GM23338 (cell line): ENCODE data around the gene CACNA2D1. TPM values are rescaled to one million over a fixed set of nuclear protein-coding genes. Genes with fewer than 3 reads are reported as not detected.

Source experiments
- ATAC-seq: fragments of 200-7000 bp; cut with Tn5 transposase; 3 replicates; pipeline ENCODE4 v1.9.1; 2020
- DNase-seq: peaks from one replicate; pipeline ENCODE4 v3.0.0-alpha.2; 2015; ENCODE audit warnings: low spot score
- H2AFZ ChIP-seq: fragments of 200-600 bp; sonication (generic); 2 replicates; pipeline ENCODE4 v1.8.0; 2016; ENCODE audit warnings: antibody characterized with exemption, mild to moderate bottlenecking, moderate library complexity
- H3F3A ChIP-seq: fragments of 200-600 bp; sonication (generic); replicated peaks from 2 replicates; pipeline ENCODE4 v1.8.0; 2017; ENCODE audit warnings: antibody characterized with exemption, mixed run types, low read depth
- H3K27ac ChIP-seq: fragments of 200-600 bp; sonication (generic); 2 replicates; pipeline ENCODE4 v1.6.1; 2016; ENCODE audit warnings: low read depth
- H3K27me3 ChIP-seq: fragments of 200-600 bp; sonication (generic); 2 replicates; pipeline ENCODE4 v1.8.0; 2016; ENCODE audit warnings: mild to moderate bottlenecking, mixed run types, moderate library complexity; ENCODE audit not compliant: insufficient read depth
- H3K36me3 ChIP-seq: fragments of 200-600 bp; sonication (generic); 2 replicates; pipeline ENCODE4 v1.8.0; 2016; ENCODE audit warnings: mild to moderate bottlenecking; ENCODE audit not compliant: insufficient read depth
- H3K4me1 ChIP-seq: fragments of 200-600 bp; sonication (generic); 2 replicates; pipeline ENCODE4 v1.8.0; 2016; ENCODE audit warnings: mild to moderate bottlenecking, moderate library complexity; ENCODE audit not compliant: insufficient read depth
- H3K4me2 ChIP-seq: fragments of 200-600 bp; sonication (generic); 2 replicates; pipeline ENCODE4 v1.7.1; 2017; ENCODE audit warnings: mixed run types
- H3K4me3 ChIP-seq: fragments of 200-600 bp; sonication (generic); 2 replicates; pipeline ENCODE4 v1.6.1; 2016; ENCODE audit warnings: mixed run types
- H3K79me2 ChIP-seq: fragments of 200-600 bp; sonication (generic); replicated peaks from 2 replicates; pipeline ENCODE4 v1.8.0; 2017; ENCODE audit warnings: mild to moderate bottlenecking; ENCODE audit not compliant: insufficient read depth
- H3K9me2 ChIP-seq: fragments of 200-600 bp; sonication (generic); 2 replicates; pipeline ENCODE4 v1.8.0; 2017; ENCODE audit not compliant: insufficient read depth
- H4K20me1 ChIP-seq: fragments of 200-600 bp; sonication (generic); replicated peaks from 2 replicates; pipeline ENCODE4 v1.8.0; 2017; ENCODE audit warnings: mild to moderate bottlenecking; ENCODE audit not compliant: insufficient read depth
- H3K27ac Mint-ChIP-seq: 2 replicates; pipeline ENCODE4 v1.8.0; 2020; ENCODE audit warnings: inconsistent platforms, mild to moderate bottlenecking, moderate library complexity, mixed read lengths
- H3K27me3 Mint-ChIP-seq: 3 replicates; pipeline ENCODE4 v1.8.0; 2022; ENCODE audit warnings: low read depth, mild to moderate bottlenecking, moderate library complexity, mixed read lengths, inconsistent platforms; ENCODE audit not compliant: insufficient read depth, poor library complexity
- H3K36me3 Mint-ChIP-seq: 3 replicates; pipeline ENCODE4 v1.8.0; 2021; ENCODE audit warnings: low read depth, mild to moderate bottlenecking, inconsistent platforms, moderate library complexity, mixed read lengths
- H3K4me1 Mint-ChIP-seq: 3 replicates; pipeline ENCODE4 v1.8.0; 2020; ENCODE audit warnings: mild to moderate bottlenecking, inconsistent platforms, mixed read lengths
- H3K4me3 Mint-ChIP-seq: 3 replicates; pipeline ENCODE4 v1.8.0; 2021; ENCODE audit warnings: moderate library complexity, mild to moderate bottlenecking, inconsistent platforms, mixed read lengths
- H3K9me3 Mint-ChIP-seq: 3 replicates; pipeline ENCODE4 v1.8.0; 2020; ENCODE audit warnings: moderate library complexity, mild to moderate bottlenecking, inconsistent platforms, mixed read lengths
- CREB1 ChIP-seq: fragments of 250-450 bp; sonication (Bioruptor Pico); IDR thresholded peaks from 2 replicates; pipeline ENCODE4 v1.5.0; 2020; ENCODE audit warnings: low read depth, mild to moderate bottlenecking, moderate library complexity
- CTCF ChIP-seq, 2 experiments: fragments of 200-600 bp in 1 of 2; sonication (generic) in 1 of 2; conservative IDR thresholded peaks; 2 replicates each; pipeline versions ENCODE4 v1.5.1 to v1.6.1; 2016 to 2017; ENCODE audit warnings: antibody characterized with exemption in 2 of 2, low read depth in 2 of 2, mild to moderate bottlenecking in 2 of 2, moderate library complexity in 1 of 2
- ETS1 ChIP-seq: IDR thresholded peaks from 2 replicates; pipeline ENCODE4 v1.6.1; 2016; ENCODE audit warnings: antibody characterized with exemption
- EZH2 ChIP-seq: fragments of 200-600 bp; sonication (generic); IDR thresholded peaks from one replicate; pipeline ENCODE4 v1.8.0; 2017; ENCODE audit warnings: antibody characterized with exemption, mild to moderate bottlenecking, low read depth; ENCODE audit not compliant: unreplicated experiment
- JUNB ChIP-seq: IDR thresholded peaks from one replicate; pipeline ENCODE4 v1.6.1; 2016; ENCODE audit warnings: antibody characterized with exemption; ENCODE audit not compliant: unreplicated experiment
- NANOG ChIP-seq: IDR thresholded peaks from 2 replicates; pipeline ENCODE4 v1.6.1; 2016; ENCODE audit warnings: antibody characterized with exemption, borderline replicate concordance
- POLR2AphosphoS5 ChIP-seq: IDR thresholded peaks from 2 replicates; pipeline ENCODE4 v1.6.1; 2016; ENCODE audit warnings: antibody characterized with exemption, low read depth
- REST ChIP-seq: IDR thresholded peaks from one replicate; pipeline ENCODE4 v1.6.1; 2018; ENCODE audit warnings: antibody characterized with exemption; ENCODE audit not compliant: unreplicated experiment
- STAT1 ChIP-seq: IDR thresholded peaks from one replicate; pipeline ENCODE4 v1.6.1; 2016; ENCODE audit warnings: antibody characterized with exemption; ENCODE audit not compliant: unreplicated experiment
- ZNF114 ChIP-seq: fragments of 250-450 bp; sonication (Bioruptor Pico); IDR thresholded peaks from 2 replicates; pipeline ENCODE4 v1.5.0; 2020; ENCODE audit warnings: mild to moderate bottlenecking, moderate library complexity
- ZNF331 ChIP-seq: fragments of 250-450 bp; sonication (Bioruptor Pico); IDR thresholded peaks from 2 replicates; pipeline ENCODE4 v1.5.0; 2020; ENCODE audit warnings: low read depth, mild to moderate bottlenecking, moderate library complexity
- polyA plus RNA-seq: library from polyadenylated mRNA; unstranded; fragments of >200 nt; fragmentation: Nextera tagmentation; extraction: Ambion mirVana; gene quantifications from 2 replicates; pipeline ENCODE4 v1.2.1, GENCODE V29; 2016
- total RNA-seq: library from RNA; depleted of rRNA; stranded (reverse); fragments of >200 nt; shearing (Covaris generic); gene quantifications from 2 replicates; pipeline ENCODE4 v1.2.3, GENCODE V29; 2014

The CACNA2D1 gene
- total and polyA plus RNA-seq, 2 experiments from 2014 or later, result 7.0 to 20.4 TPM

- no peaks in the 10 kb centered on the region for H3K27me3 ChIP-seq
- TF ChIP-seq JUNB (no peak), ZNF331 (no peak), STAT1 (no peak), POLR2AphosphoS5 (no peak), EZH2 (no peak), CREB1 (CRISPR knock-in tag) (no peak), NANOG (no peak), ETS1 (no peak), CTCF (conservative IDR thresholded peaks at IDR 0.05; ENCODE audit: low read depth in 2 of 2) (no peak), REST (no peak), ZNF114 (no peak)
- no peaks in the 10 kb centered on the region for H3K36me3 ChIP-seq
- Mint-ChIP-seq H3K27me3 (no peaks in the 10 kb centered on the region), H3K27ac (no peak overlapping the region), H3K4me1 (peaks cover 16% of the 10 kb centered on the region), H3K9me3 (no peaks in the 10 kb centered on the region), H3K4me3 (no peak overlapping the region), H3K36me3 (no peaks in the 10 kb centered on the region)
- no peaks in the 10 kb centered on the region for H3K9me2 ChIP-seq
- no peak overlapping the region for H3K27ac ChIP-seq
- no peak for DNase-seq
- no peaks in the 10 kb centered on the region for H4K20me1 ChIP-seq
- no peak overlapping the region for H3K4me2 ChIP-seq
- H3K4me1 ChIP-seq, result peaks cover 7% of the 10 kb centered on the region; the same call in 1 of the 2 replicates
- no peaks in the 10 kb centered on the region for H3K79me2 ChIP-seq
- H3F3A ChIP-seq, result no peaks in the 10 kb centered on the region
- no peak overlapping the region for H2AFZ ChIP-seq
- no peak for ATAC-seq
- H3K4me3 ChIP-seq, result no peak overlapping the region
Measured at GRCh38 chr7:81960026-81960425, 483.6 kb downstream of the CACNA2D1 start.
